A204.1 (cell line): ENCODE measurements around the gene MAP3K8.

ENCODE experiments used
- FAIRE-seq: peaks from 2 replicates; lab custom pipeline; 2012; peaks lifted over from hg19 to GRCh38; lab: Jason Lieb, UNC

MAP3K8 gene

DNA sequence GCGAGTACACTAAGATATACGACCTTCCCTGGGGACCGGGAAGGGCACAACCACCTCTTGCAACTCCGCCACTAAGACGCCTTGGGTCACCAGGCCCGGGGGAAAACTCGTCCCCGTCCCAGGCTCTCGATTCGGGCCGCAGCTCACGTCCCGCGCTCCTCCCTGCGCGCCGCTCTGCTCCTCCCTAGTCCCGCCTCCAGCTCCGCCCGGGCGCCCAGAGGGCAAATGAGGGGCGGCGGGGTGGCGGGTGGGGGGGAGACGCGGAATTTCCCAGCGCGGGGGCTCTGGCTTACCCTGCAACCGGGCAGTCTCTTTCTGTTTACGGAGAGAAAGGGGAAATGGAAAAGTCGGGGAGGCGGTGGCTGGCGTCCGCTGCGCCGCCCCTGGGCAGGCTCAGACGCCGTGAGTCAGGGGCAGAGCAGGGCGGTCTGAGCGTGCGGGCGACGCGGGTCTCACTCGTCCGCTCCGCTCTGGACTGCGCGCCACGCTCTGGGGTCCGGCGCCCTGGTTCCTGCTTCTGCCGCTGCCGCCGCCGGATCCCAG lies at the start of gene MAP3K8:
Gene MAP3K8 (plus strand): TSS at position 455 of the 543 bp plus-strand sequence. CDS start 4,755 bp downstream, outside the sequence.
- no peak for FAIRE-seq

DNA sequence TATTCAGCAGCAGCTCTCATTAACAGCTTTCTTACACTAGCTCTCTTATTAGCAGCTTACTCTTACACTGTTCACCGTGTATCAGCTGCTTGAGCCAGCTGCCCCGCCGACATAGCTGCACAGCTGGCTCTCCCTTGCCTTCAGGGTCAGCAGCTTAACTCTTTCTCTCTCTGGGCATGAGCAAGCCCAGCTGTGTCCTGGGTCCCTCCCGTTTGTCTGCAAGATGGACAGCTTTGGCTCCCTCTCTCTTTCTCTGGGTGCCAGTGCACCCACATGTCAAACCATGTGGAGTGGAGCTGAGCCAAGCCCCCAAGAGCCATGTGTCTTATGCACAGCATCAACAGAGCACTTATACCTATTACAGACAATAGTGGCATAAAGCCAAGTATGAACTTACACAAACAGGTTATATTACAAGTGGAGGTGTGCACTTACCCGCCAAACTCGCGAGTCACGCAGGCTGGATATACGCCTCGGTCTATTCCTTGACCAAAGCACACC lies 49.2 kb upstream of the MAP3K8 start:
- FAIRE-seq, result no peak

DNA sequence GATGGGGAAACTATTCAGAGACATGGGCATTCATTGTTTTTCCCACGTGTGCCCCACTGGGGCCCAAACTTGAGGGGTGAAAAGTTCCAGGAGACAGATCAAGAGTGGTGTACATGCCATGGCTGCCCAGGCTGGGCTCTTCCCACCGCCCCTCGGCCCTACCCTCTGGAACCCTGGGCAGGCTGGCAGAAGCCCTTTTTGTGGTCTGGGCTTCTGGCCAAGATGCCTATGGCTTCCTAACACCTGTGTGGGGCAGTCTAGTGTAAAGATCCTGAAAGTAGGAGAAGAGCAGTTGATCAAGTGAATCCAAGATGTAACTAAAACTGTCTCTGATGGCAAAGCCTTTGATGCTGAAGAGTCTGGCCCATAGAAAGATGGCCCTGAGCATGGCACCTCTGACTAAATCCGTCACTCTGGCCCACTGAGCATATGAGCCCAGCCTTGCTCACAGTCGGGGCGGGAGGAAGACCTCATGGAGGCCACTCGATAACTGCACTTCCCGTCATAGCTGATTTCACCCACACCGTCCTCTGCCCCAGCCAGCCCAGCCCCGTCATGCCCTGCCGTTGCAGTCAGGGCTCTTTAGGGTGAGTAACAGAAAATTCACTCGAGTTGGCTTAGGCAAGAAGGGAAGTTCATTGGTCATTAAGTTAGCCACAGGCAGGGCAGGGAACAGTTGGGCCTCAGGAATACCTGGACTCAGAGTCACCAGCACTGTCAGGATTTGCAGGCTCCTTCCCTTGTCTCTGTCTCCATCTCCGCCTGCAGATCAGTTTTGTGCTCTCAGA lies 47.0 kb upstream of the MAP3K8 start:
- FAIRE-seq, result no peak

DNA sequence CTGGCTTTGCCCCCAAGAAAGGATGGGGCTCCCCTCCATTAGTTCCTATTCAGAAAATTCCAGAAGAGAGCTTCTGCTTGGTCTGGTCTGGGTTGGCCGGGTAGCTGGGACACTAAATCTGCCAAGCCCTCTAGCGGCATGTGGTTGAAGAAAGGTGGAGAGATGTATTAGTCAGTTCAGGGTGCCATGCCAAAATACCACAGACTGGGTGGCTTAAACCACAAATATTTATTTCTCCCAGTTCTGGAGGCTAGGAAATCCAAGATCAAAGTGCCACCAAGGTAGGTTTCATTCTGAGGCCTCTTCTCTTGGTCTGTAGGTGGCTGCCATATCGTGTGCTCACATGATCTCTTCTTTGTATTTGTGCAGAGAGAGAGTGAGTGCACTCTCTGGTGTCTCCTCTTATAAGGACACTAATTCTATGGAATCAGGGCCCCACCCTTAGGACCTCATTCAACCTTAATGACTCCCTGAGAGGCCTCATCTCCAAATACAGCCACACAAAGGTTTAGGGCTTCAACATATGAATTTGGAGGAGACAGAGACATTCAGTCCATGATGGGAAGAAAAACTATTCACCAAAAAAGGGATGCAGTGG lies 46.2 kb upstream of the MAP3K8 start:
- no peak for FAIRE-seq

DNA sequence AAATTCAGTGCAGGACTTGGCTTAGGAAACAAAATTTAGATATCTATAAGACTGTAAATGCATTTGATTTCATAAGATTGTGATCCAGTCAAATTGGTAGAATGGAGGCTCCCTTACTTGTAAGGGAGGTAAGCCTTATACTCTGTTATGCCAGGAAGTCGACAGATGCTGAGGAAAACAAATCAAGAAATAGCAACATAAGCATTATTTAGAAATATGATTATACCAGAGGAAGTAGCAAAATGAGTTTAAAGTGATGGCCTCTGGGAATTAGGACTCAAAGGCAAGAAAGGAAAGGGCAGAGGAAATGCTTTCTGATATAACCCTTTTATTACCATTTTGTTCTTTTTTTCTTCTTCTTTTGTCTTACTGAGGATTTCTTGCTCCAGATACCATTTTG lies 44.4 kb upstream of the MAP3K8 start:
- FAIRE-seq, result no peak

DNA sequence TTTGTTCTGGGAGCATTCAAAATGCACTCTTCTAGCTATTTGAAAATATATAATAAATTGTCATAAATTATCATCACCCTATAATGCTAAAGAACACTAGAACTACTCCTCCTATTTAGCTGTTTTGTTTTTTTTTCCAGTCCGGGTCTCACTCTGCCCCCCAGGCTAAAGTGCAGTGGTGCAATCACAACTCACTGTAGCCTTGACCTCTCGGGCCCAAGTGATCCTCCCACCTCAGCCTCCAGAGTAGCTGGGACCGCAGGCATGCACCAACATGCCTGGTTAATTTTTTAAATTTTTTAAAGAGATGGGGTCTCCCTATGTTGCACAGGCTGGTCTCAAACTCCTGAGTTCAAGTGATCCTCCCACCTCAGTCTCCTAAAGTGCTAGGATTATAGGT lies 43.8 kb upstream of the MAP3K8 start:
- no peak for FAIRE-seq

DNA sequence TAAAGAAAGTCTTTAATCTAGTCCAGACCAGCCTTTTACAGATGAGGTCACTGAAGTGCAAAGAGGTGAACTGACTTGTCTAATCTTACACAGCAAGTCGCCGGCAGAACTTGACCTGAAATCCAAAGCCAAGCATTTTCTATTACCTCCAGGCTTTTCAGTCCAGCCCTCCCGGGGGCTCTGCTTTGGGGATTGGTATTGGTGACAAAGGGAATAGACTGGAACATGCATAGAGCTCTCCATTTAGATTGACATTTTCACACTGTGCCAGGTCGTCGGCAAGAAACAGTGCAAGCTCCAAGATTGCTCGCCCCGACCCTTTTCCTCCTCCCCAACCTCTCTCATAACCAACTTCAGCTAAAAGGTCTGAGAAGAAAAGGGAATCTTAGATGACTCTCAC lies 42.7 kb upstream of the MAP3K8 start:
- no peak for FAIRE-seq

DNA sequence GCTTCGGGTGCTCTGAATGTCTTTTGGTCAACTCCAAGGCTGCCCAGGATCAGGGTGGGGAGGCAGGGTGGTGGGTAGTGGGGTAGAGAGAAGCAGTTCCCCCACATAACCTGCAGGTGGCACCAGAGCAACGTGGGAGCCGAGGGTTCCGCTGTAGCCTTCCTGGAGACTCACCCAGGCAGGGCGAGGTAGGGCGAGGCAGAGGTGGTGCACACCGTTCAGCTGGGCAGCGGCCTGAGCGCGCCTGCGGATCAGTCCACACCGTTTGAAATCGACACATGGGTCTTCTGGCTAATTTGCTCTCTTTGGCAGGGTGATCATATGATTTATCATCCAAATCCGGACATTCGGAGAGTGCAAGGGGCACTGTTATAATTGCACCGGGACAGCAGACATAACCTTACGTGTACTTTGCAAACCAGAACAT lies 41.4 kb upstream of the MAP3K8 start:
- no peak for FAIRE-seq

DNA sequence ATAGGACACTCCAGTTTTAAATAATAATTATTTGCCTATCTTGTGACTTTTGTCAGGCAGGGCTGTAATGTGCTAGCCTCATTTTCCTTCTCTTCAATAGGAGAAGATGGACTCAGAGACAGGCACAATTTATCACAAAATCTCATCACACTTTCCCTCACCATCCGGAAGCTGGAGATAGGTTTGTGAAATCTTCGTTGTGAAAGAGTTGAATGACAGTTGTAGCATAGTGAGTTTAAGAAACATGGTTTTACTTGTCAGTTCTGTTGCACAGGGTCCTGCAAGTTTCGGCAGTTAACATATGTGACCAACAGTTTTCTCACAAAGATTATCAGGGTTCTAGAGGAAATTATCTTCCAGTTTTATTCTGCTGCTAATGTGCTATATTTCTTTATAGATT lies 37.7 kb upstream of the MAP3K8 start:
- FAIRE-seq, result no peak

DNA sequence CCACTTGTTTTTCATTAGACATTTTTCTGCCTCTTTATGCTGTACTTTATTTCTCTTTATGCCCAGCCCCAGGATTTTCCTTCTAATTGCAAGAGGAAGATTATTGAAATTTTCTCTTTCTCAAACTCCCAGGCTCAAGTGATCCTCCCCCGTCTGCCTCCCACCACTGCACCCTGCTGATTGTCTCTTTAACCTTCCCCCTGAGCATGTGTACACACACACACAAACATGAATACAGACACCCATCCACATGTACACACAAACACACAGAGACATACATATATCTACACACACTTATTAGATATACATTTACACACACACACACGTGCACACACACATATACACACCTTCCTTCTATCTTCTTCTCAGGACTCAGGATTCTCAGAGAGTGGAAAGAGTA lies 37.3 kb upstream of the MAP3K8 start:
- FAIRE-seq, result no peak

DNA sequence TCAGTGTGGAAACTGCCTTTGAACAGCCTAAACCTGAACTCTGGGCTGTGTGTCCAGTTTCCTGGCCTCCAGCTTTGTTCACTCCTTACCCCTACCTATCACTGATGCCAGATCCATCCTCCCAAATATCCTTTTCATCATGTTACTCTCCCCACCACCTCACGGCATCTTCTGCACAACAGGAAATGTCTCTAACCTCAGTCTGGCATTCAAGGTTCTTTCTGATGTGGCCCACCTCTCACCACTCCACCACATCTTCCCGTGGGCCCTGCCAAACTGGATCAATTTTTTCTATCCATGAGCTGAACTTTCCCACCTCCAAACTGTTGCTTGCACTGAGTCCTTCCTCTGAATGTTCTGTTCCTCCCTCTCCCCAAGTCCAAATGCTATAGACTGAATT lies 35.8 kb upstream of the MAP3K8 start:
- no peak for FAIRE-seq

DNA sequence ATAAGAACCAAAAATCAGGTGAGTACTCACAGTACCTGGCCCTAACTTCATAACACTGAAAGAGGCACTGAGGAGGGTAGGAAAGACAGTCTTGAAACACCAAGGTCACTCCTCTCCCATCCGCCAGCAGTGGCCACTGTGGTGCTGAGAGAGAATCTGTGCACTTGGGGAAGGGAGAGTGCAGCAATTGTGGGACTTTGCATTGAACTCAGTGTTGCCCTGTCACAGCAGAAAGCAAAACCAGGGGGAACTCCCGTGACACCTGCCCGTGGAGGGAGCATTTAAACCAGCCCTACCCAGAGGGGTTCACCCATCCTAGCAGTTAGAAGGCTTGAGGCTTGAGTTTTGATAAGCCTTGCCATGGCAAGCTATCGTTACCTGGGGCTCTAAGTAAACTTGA lies 35.2 kb upstream of the MAP3K8 start:
- no peak for FAIRE-seq

DNA sequence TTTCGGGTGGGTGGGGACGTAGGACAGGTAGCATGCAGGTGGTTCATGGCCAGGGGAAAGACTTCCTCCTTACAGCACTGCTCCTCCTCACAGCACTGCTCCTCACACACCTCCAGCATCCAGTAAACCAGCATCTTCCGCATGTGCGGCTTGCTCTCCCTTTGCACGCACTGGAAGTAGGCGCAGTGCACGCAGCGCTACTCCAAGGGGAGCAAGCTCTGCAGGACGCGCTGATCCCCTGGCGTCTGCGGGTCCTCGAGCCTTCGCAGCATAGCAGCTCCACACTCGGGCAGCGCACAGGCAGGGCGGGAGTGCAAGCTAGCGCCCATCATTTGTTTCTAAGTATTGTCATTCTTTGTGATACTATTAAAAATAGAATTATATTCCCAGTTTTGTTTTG lies 30.5 kb upstream of the MAP3K8 start:
- FAIRE-seq, result no peak

DNA sequence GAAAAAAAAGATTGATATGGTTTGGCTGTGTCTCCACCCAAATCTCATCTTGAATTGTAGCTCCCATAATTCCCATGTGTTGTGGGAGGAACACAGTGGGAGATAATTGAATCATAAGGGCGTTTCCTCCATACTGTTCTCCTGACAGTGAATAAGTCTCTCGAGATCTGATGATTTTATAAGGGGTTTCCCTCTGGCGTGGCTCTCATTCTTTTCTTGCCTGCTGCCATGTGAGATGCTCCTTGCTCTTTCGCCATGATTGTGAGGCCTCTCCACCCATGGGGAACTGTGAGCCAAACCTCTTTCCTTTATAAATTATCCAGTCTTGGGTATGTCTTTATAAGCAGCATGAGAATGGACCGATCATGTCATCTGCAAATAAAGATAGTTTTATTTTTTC lies 29.4 kb upstream of the MAP3K8 start:
- no peak for FAIRE-seq

DNA sequence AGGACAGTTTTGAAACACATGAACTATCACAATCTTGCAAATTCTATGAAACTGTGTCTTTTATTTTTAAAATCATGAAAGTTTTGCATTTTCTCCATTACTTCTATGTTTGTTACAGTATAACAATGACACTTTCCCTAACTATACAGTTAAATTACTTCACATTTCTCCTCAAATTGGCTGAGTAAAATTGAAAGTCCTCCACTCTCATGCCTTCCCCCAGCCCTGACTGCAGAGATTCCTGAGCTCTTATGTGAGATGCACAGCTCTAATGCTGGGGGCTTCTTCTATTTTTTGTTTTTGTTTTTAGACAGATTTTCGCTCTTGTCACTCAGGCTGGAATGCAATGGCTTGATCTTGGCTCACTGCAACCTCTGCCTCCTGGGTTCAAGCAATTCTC lies 22.7 kb upstream of the MAP3K8 start:
- FAIRE-seq, result no peak

DNA sequence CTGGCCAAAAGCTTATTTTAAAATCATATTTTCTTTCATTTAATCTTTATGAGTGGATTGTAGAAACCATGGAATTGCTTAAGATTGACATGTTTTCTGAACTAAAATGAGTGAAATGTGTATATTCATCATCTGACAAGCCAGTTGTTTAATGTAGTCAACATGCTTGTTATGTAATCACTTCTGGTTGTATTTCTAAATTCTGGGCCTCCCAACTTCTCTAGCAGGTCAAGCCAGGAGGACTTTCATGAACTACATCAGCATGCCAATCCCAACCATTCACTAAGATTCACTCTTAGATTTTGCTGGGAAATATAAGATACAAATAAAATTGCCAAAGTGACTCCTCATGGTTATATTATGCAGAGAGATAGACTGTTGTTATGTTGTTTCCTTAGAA lies 21.1 kb upstream of the MAP3K8 start:
- FAIRE-seq, result no peak

DNA sequence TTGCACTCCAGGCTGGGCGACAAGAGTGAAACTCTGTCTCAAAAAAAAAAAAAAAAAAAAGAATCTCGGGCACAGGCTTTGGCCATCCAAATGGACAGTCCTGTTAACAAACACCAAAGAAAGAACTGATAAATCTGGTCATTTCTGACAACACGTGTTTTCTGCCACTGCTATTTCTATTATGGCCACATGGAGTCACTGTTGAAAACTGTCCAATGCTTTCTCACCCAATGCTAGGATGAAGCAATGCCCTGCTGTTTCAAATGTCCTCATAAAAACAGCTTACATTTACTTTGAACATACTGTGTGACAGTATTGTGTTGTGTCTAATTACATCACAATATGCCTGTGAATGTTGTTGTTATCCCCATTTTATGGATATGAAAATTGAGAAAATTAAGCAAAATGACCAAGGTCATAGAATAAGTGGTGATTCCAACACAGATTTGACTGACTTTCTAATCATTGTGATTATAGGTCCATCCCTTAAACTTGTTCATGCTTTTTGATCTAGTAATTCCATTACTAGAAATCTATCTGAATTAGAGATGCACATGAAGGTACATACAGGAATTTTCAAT lies 19.9 kb upstream of the MAP3K8 start:
- FAIRE-seq, result peak; percentile 67

DNA sequence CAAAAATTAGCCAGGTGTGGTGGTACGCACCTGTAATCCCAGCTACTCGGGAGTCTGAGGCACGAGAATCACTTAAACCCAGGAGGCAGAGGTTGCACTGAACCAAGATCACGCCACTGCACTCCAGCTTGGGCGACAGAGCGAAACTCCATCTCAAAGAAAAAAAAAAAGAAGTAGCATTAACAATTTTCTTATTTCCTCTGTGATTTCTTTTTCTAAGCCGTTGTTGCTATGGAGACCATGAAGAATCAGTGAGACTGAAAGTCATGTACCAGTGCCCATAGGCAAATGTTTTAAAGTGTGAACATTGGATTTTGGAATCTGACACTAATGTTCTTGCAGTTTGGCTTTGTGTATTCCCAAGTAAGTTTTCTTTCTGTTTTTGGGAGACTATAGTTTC lies 18.4 kb upstream of the MAP3K8 start:
- FAIRE-seq, result no peak

DNA sequence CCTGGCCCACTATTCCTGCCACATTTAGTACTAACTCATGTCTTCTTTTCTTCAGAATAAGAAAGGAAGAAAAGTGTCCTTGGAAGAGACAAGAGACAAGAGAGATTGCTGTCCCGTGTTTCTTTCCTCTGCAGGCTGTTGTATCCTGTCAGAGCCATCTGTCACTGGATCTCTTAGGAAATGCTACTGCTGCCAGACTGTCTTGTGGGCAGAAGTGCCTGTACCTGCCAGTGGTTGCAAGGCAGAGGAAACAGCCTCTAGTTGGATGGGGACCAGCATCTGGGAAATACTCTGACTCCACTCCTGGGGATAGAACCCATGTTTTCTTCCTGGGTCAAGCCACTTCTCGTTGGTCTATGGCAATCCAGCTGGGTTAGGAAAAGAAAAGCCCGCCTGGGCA lies 16.7 kb upstream of the MAP3K8 start:
- FAIRE-seq, result no peak

DNA sequence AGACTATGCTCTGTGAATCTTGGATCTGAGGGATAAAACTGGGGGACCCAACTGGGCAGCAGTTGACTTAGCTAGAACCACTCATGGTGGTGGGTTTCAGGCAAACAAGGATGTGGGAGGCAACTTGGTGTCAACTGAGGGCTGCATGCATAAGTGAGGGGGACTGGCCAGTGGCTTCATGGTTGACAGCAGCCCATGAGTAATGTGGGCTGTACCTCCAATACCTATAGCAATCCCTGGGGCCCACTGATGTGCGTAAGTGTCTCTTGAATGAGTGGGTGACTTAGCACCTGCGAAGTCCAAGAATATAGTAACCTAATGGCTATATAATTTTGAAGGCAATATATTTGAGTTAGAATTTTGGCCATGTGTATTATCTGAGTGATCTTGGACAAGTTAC lies 13.7 kb upstream of the MAP3K8 start:
- no peak for FAIRE-seq

DNA sequence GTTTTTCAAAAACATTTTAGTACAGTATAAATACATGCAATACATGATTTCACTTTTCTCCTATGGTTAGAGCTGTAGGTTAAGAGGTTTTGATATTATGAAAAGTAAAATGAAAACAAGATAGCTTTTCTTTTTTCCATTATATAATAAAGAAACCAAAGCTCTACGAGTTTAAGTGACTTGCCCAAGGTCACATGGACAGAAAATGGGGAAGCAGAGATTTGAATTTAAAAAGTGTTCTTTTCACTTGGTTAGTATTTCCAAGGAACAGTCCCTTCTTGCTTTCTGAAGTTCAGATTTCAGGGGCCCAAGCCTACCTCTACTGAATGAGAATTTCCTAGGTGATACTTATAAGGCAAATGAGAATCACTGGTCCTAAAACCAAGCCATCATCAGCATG lies 13.2 kb upstream of the MAP3K8 start:
- no peak for FAIRE-seq

DNA sequence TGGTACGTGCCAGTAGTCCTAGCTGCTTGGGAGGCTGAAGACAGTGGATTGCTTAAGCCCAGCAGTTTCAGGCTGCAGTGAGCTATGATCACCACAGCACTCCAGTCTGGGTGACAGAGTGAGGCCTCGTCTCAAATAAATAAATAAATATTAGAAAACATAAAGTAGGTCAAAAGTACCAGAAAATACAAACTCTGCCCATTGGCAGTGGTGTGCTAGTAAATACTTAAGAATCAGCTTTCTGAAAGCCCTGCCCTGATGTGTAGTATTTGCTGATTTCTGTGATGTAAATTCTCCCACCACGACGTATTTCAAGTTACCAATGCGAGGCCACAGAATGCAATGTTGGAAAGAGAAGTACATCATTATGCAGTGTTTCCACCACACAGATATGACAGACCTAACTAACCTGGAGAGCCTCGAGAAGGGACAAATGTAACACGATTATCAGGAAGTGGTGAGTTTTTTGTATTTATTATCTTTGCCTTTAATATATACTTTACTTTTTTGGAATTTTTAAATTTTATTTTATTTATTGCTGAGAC lies 11.8 kb upstream of the MAP3K8 start:
- FAIRE-seq, result no peak
